Measurements from ENCODE around the gene LPP. TPM values are rescaled to one million over a fixed set of nuclear protein-coding genes. Genes with fewer than 3 reads are reported as not detected.

The LPP gene
- total RNA-seq, 1 experiment from 2014 or later = 0.04 TPM

GRCh38 chr3:188931531-188931930, 777.6 kb downstream of the LPP start:
- Histone ChIP-seq H3K27me3 (no peaks in the 10 kb centered on the region), H3K36me3 (no peaks in the 10 kb centered on the region), H3K4me1 (no peaks in the 10 kb centered on the region), H3K4me3 (no peak overlapping the region), H3K27ac (no peak overlapping the region), H3K9me3 (replicated peaks) (no peaks in the 10 kb centered on the region)
- no peak for DNase-seq

GRCh38 chr3:188934989-188935388, 781.0 kb downstream of the LPP start:
- H3K4me3 ChIP-seq = no peak overlapping the region
- no peaks in the 10 kb centered on the region for H3K27me3 ChIP-seq
- no peaks in the 10 kb centered on the region for H3K36me3 ChIP-seq
- H3K27ac ChIP-seq = no peak overlapping the region
- no peak for DNase-seq
- no peaks in the 10 kb centered on the region for H3K4me1 ChIP-seq
- no peaks in the 10 kb centered on the region for H3K9me3 ChIP-seq (replicated peaks)

- H3K4me1 ChIP-seq = no peaks in the 10 kb centered on the region
- H3K27ac ChIP-seq = no peak overlapping the region
- DNase-seq = no peak
- H3K27me3 ChIP-seq = no peaks in the 10 kb centered on the region
- H3K9me3 ChIP-seq (replicated peaks) = no peaks in the 10 kb centered on the region
- H3K36me3 ChIP-seq = no peaks in the 10 kb centered on the region
- no peak overlapping the region for H3K4me3 ChIP-seq
Measured at GRCh38 chr3:188936597-188937107, 782.7 kb downstream of the LPP start.

- Histone ChIP-seq H3K4me1 (no peaks in the 10 kb centered on the region), H3K9me3 (replicated peaks) (no peaks in the 10 kb centered on the region), H3K27me3 (no peaks in the 10 kb centered on the region), H3K4me3 (no peak overlapping the region), H3K36me3 (no peaks in the 10 kb centered on the region), H3K27ac (no peak overlapping the region)
- no peak for DNase-seq
Measured at GRCh38 chr3:188937389-188937788, 783.4 kb downstream of the LPP start.

GRCh38 chr3:188938999-188939398, 785.0 kb downstream of the LPP start:
- H3K4me3 ChIP-seq = no peak overlapping the region
- H3K36me3 ChIP-seq = no peaks in the 10 kb centered on the region
- H3K27ac ChIP-seq = no peak overlapping the region
- H3K9me3 ChIP-seq (replicated peaks) = no peaks in the 10 kb centered on the region
- DNase-seq = no peak
- H3K27me3 ChIP-seq = no peaks in the 10 kb centered on the region
- no peaks in the 10 kb centered on the region for H3K4me1 ChIP-seq

GRCh38 chr3:188939814-188940572, 786.0 kb downstream of the LPP start:
- Histone ChIP-seq H3K36me3 (no peaks in the 10 kb centered on the region), H3K4me1 (no peaks in the 10 kb centered on the region), H3K9me3 (replicated peaks) (no peaks in the 10 kb centered on the region), H3K27ac (no peak overlapping the region), H3K4me3 (no peak overlapping the region), H3K27me3 (no peaks in the 10 kb centered on the region)
- DNase-seq = no peak

All from SJCRH30 (cell line).